ENCODE results near the gene ZWILCH.

The ZWILCH gene

DNA sequence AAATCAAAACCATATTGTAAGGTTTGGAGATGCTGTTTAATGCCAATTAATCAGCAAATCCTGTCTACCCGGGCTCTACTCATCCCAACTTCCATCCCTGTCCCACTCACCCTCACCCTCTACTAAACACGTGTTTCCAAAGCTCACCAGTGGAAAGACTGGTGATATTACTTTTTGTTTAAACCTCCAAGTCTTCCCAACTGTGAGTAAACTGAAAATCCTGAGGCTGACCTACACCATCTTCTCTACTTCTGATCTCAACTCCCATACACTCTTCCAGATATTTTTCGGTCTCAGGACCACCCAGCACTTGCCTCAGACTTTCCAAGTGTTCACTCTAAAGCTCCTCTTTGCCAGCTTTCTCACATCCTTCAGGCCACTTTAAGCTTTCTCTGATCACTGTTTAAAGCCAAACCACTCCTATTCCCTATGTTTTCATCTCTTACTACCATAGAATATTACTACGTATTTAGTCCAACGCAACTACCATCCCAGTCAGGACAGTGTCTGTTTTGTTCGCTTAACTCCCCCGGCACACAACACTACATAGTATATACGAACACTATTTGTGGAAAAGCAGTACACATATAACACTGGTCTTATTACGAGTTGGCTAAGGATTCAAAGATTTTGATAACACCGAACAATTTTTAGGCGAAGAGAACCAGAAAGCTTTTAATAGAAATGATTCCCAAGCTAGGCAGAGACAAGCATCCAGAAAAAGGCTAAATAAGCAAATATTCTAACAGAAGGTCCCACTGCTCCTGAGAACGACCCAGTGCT lies 1.2 kb upstream of the ZWILCH start:
- Histone ChIP-seq H2AK5ac (ENCODE audit: low read length) (peak overlapping the region; percentile 96), H3K79me2 (ENCODE audit: control insufficient read depth, insufficient read depth, low read length) (peaks cover 46% of the 10 kb centered on the region), H3K4ac (ENCODE audit: low read depth, low read length) (peak overlapping the region; percentile 95), H2BK5ac (ENCODE audit: low read length) (peak overlapping the region; percentile 98), H3K56ac (ENCODE audit: low read length) (peak overlapping the region; percentile 99), H3K27me3 (ENCODE audit: insufficient read depth, low read length, poor library complexity) (no peaks in the 10 kb centered on the region), H2BK120ac (ENCODE audit: low read depth, low read length) (no peak overlapping the region), H3K18ac (ENCODE audit: low read length) (peak overlapping the region; percentile 65), H2BK15ac (replicated peaks; ENCODE audit: low read depth) (no peak overlapping the region), H3K9ac (ENCODE audit: low read length) (peak overlapping the region; percentile 96), H4K8ac (ENCODE audit: low read depth, low read length) (no peak overlapping the region), H3K79me1 (ENCODE audit: low read length) (peaks cover 6% of the 10 kb centered on the region), H3K36me3 (ENCODE audit: control insufficient read depth, insufficient read depth, low read length) (peaks cover 4% of the 10 kb centered on the region), H3K27ac (ENCODE audit: low read depth, low read length) (peak overlapping the region; percentile 80), H3K4me2 (ENCODE audit: low read length) (peak overlapping the region; percentile 71), H3K4me3 (ENCODE audit: low read length) (peak overlapping the region; percentile 99), H3K4me1 (ENCODE audit: control insufficient read depth, low read depth, low read length) (peaks cover 3% of the 10 kb centered on the region), H3K23ac (ENCODE audit: low read length) (no peak overlapping the region), H4K5ac (ENCODE audit: low read length) (no peak overlapping the region)
- no CpG with 5 or more reads among the region's 12 CpGs for WGBS (ENCODE audit: extremely low coverage, insufficient coverage, low lambda C conversion rate)
- no peak for DNase-seq

DNA sequence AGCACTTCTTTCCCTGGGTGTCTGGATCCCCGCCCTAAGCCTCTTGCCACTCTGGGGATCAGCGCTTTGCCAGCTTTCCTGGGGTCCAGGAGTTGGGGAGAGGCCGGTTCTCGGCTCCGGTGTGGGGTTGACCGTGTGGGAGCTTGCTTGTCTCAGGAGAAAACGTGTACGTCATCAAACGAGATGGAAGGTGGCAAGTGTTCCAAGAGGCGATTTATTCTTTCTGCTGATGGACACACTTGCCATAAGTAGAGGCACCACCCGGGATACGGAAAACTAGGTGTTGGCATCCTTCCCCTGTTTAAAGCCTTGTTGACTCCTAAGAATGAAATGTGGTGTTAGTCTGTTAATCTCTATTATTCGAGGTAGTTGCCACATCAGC lies 295 bp downstream of the ZWILCH start:
- H3K36me3 ChIP-seq (ENCODE audit: control insufficient read depth, insufficient read depth, low read length): peaks cover 4% of the 10 kb centered on the region
- H2BK15ac ChIP-seq (replicated peaks; ENCODE audit: low read depth): no peak overlapping the region
- peak overlapping the region; percentile 99 for H3K56ac ChIP-seq (ENCODE audit: low read length)
- WGBS (ENCODE audit: extremely low coverage, insufficient coverage, low lambda C conversion rate): no CpG with 5 or more reads among the region's 13 CpGs
- H3K4me1 ChIP-seq (ENCODE audit: control insufficient read depth, low read depth, low read length): peaks cover 3% of the 10 kb centered on the region
- H4K5ac ChIP-seq (ENCODE audit: low read length): no peak overlapping the region
- H2BK5ac ChIP-seq (ENCODE audit: low read length): peak overlapping the region; percentile 39
- H3K79me1 ChIP-seq (ENCODE audit: low read length): peaks cover 6% of the 10 kb centered on the region
- peak overlapping the region; percentile 75 for H2AK5ac ChIP-seq (ENCODE audit: low read length)
- DNase-seq: no peak
- H2BK120ac ChIP-seq (ENCODE audit: low read depth, low read length): no peak overlapping the region
- peak overlapping the region; percentile 20 for H3K23ac ChIP-seq (ENCODE audit: low read length)
- H3K4ac ChIP-seq (ENCODE audit: low read depth, low read length): peak overlapping the region; percentile 84
- no peak overlapping the region for H4K8ac ChIP-seq (ENCODE audit: low read depth, low read length)
- no peaks in the 10 kb centered on the region for H3K27me3 ChIP-seq (ENCODE audit: insufficient read depth, low read length, poor library complexity)
- peaks cover 46% of the 10 kb centered on the region for H3K79me2 ChIP-seq (ENCODE audit: control insufficient read depth, insufficient read depth, low read length)
- peak overlapping the region; percentile 89 for H3K4me2 ChIP-seq (ENCODE audit: low read length)
- H3K18ac ChIP-seq (ENCODE audit: low read length): peak overlapping the region; percentile 91
- H3K27ac ChIP-seq (ENCODE audit: low read depth, low read length): peak overlapping the region; percentile 71
- peak overlapping the region; percentile 96 for H3K9ac ChIP-seq (ENCODE audit: low read length)
- H3K4me3 ChIP-seq (ENCODE audit: low read length): peak overlapping the region; percentile 99

DNA sequence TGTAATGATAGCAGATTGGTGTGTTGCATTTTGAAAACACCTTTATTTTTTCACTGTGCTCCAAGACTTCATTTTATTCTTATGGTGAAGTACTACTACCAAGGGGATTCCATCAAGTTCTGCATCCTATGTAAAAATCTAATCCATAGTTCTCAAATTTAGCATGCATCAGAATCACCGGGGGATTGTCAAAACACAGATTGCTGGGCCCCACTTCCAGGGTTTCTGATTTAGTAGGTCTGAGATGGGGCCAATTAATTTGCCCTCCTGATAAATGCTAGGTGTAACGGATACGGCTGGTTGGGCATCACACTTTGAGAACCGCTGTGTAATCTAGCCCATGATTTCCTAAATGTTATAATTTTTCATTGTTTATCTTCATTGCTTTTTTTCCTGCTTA lies 692 bp downstream of the ZWILCH start:
- no peak overlapping the region for H2BK120ac ChIP-seq (ENCODE audit: low read depth, low read length)
- H3K79me1 ChIP-seq (ENCODE audit: low read length): peaks cover 6% of the 10 kb centered on the region
- no peak overlapping the region for H2BK5ac ChIP-seq (ENCODE audit: low read length)
- no peak overlapping the region for H3K23ac ChIP-seq (ENCODE audit: low read length)
- H2BK15ac ChIP-seq (replicated peaks; ENCODE audit: low read depth): no peak overlapping the region
- DNase-seq: no peak
- H3K36me3 ChIP-seq (ENCODE audit: control insufficient read depth, insufficient read depth, low read length): peaks cover 4% of the 10 kb centered on the region
- H3K4ac ChIP-seq (ENCODE audit: low read depth, low read length): no peak overlapping the region
- H4K5ac ChIP-seq (ENCODE audit: low read length): no peak overlapping the region
- H2AK5ac ChIP-seq (ENCODE audit: low read length): no peak overlapping the region
- H3K18ac ChIP-seq (ENCODE audit: low read length): no peak overlapping the region
- peaks cover 46% of the 10 kb centered on the region for H3K79me2 ChIP-seq (ENCODE audit: control insufficient read depth, insufficient read depth, low read length)
- peaks cover 3% of the 10 kb centered on the region for H3K4me1 ChIP-seq (ENCODE audit: control insufficient read depth, low read depth, low read length)
- no CpG with 5 or more reads among the region's 4 CpGs for WGBS (ENCODE audit: extremely low coverage, insufficient coverage, low lambda C conversion rate)
- no peaks in the 10 kb centered on the region for H3K27me3 ChIP-seq (ENCODE audit: insufficient read depth, low read length, poor library complexity)
- peak overlapping the region; percentile 71 for H3K27ac ChIP-seq (ENCODE audit: low read depth, low read length)
- H3K4me3 ChIP-seq (ENCODE audit: low read length): peak overlapping the region; percentile 99
- H3K56ac ChIP-seq (ENCODE audit: low read length): peak overlapping the region; percentile 99
- H3K9ac ChIP-seq (ENCODE audit: low read length): peak overlapping the region; percentile 96
- H3K4me2 ChIP-seq (ENCODE audit: low read length): peak overlapping the region; percentile 89
- H4K8ac ChIP-seq (ENCODE audit: low read depth, low read length): no peak overlapping the region

DNA sequence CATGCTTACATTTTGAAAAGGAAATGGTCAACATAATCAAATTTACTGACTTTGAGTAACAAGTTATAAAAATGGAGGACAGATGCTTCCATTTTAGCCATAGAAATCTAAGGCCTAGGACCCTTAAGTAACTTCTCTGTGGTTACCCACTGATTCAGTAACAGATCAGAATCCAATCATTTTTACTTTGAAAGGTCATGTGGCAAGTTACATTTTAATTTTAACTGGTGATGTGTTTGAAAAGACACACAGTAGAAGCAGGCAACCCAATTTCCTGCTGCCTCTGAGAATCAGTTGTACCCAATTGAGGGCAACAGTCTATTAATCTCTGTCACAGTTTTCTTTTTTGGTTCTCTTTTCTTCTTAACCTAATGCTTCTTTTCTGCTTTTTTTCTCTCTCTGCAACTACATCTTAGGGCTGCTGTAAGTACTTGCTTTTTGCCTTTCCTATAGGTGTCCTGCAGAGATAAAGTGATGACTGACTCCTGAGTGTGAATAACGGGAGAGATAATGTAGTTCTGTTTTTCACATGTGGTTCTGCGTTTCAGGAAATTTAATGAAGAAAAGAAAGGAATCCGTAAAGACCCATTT lies 3.3 kb downstream of the ZWILCH start:
- H3K9ac ChIP-seq (ENCODE audit: low read length): no peak overlapping the region
- H4K8ac ChIP-seq (ENCODE audit: low read depth, low read length): no peak overlapping the region
- H2AK5ac ChIP-seq (ENCODE audit: low read length): no peak overlapping the region
- H3K79me1 ChIP-seq (ENCODE audit: low read length): peaks cover 6% of the 10 kb centered on the region
- H2BK5ac ChIP-seq (ENCODE audit: low read length): no peak overlapping the region
- no peak overlapping the region for H3K27ac ChIP-seq (ENCODE audit: low read depth, low read length)
- H3K18ac ChIP-seq (ENCODE audit: low read length): no peak overlapping the region
- no peaks in the 10 kb centered on the region for H3K36me3 ChIP-seq (ENCODE audit: control insufficient read depth, insufficient read depth, low read length)
- no peak overlapping the region for H4K5ac ChIP-seq (ENCODE audit: low read length)
- no peak overlapping the region for H3K4me2 ChIP-seq (ENCODE audit: low read length)
- H2BK120ac ChIP-seq (ENCODE audit: low read depth, low read length): no peak overlapping the region
- no peak overlapping the region for H2BK15ac ChIP-seq (replicated peaks; ENCODE audit: low read depth)
- H3K4me1 ChIP-seq (ENCODE audit: control insufficient read depth, low read depth, low read length): peaks cover 3% of the 10 kb centered on the region
- H3K56ac ChIP-seq (ENCODE audit: low read length): no peak overlapping the region
- H3K4me3 ChIP-seq (ENCODE audit: low read length): no peak overlapping the region
- peaks cover 29% of the 10 kb centered on the region for H3K79me2 ChIP-seq (ENCODE audit: control insufficient read depth, insufficient read depth, low read length)
- no peak overlapping the region for H3K4ac ChIP-seq (ENCODE audit: low read depth, low read length)
- H3K27me3 ChIP-seq (ENCODE audit: insufficient read depth, low read length, poor library complexity): no peaks in the 10 kb centered on the region
- no peak overlapping the region for H3K23ac ChIP-seq (ENCODE audit: low read length)
- WGBS (ENCODE audit: extremely low coverage, insufficient coverage, low lambda C conversion rate): no CpG with 5 or more reads among the region's 3 CpGs
- DNase-seq: no peak

DNA sequence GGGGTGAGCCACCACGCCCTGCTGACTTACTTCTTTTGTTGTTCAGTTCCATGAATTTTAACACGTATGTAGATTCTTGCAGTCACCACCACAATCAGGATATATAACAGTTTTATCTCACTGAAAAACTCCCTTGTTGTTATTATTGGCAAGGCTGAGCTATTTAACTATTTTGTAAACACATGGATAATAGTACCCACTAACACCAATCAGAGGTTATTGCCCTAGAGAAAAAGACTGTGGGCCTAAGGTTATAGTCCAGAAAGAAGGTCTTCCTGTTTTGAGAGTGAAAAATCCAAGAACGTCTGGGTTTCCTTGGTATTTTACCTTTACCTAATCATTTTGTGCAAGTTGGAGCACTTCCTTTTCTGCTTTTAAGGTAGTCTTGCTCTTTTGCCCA lies 9.5 kb downstream of the ZWILCH start:
- Histone ChIP-seq H3K23ac (ENCODE audit: low read length) (no peak overlapping the region), H2BK5ac (ENCODE audit: low read length) (no peak overlapping the region), H2AK5ac (ENCODE audit: low read length) (no peak overlapping the region), H2BK120ac (ENCODE audit: low read depth, low read length) (no peak overlapping the region), H3K9ac (ENCODE audit: low read length) (no peak overlapping the region), H3K79me2 (ENCODE audit: control insufficient read depth, insufficient read depth, low read length) (no peaks in the 10 kb centered on the region), H3K56ac (ENCODE audit: low read length) (no peak overlapping the region), H3K36me3 (ENCODE audit: control insufficient read depth, insufficient read depth, low read length) (peaks cover 2% of the 10 kb centered on the region), H3K79me1 (ENCODE audit: low read length) (no peaks in the 10 kb centered on the region), H3K4me3 (ENCODE audit: low read length) (no peak overlapping the region), H3K18ac (ENCODE audit: low read length) (no peak overlapping the region), H3K4me2 (ENCODE audit: low read length) (no peak overlapping the region), H3K4me1 (ENCODE audit: control insufficient read depth, low read depth, low read length) (no peaks in the 10 kb centered on the region), H3K4ac (ENCODE audit: low read depth, low read length) (no peak overlapping the region), H3K27ac (ENCODE audit: low read depth, low read length) (no peak overlapping the region), H2BK15ac (replicated peaks; ENCODE audit: low read depth) (no peak overlapping the region), H4K5ac (ENCODE audit: low read length) (no peak overlapping the region), H3K27me3 (ENCODE audit: insufficient read depth, low read length, poor library complexity) (no peaks in the 10 kb centered on the region), H4K8ac (ENCODE audit: low read depth, low read length) (no peak overlapping the region)
- WGBS (ENCODE audit: extremely low coverage, insufficient coverage, low lambda C conversion rate): no CpG with 5 or more reads among the region's 3 CpGs
- DNase-seq: no peak

All from mesendoderm (in vitro differentiated cells).